ENCODE measurements around the gene TRAM2. TPM values are rescaled to one million over a fixed set of nuclear protein-coding genes. Genes with fewer than 3 reads are reported as not detected.

Gene TRAM2
- total RNA-seq, 4 donors from 2014 or later, result 13.3 to 23.8 (median 18.5) TPM

DNA sequence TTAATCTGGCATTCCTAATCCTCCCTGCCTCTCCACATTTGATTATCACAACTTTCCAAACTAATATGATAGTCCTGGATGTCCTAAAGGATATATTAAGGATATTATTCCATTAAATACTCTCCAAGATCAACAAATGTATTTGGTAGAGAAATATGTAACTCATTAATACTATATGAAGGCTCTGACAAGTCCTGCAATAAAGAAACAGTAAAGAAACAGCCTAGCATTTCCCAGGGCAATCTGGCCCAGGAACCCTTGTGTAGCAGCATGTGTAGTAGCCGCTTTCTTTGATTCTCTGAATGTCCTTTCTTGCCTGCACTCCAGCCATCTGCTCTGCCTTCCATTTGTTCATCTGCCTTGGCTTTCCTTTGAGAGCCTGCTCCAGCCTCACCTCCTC is 23.7 kb downstream of the TRAM2 start:
- Histone ChIP-seq H3K4me1 (peaks cover 64 to 96% (median 90%) of the 10 kb centered on the region in 4 donors), H3K27ac (replicated peaks in 1 of 4) (peak overlapping the region in 3 of 4 donors; percentile 67 to 85 (median 77)), H3K27me3 (no peaks in the 10 kb centered on the region), H3K9me3 (no peaks in the 10 kb centered on the region), H3K36me3 (no peaks in the 10 kb centered on the region), H3K4me3 (no peak overlapping the region)
- DNase-seq (ENCODE audit: extremely low spot score), result no peak
- intact Hi-C loops (cut with DNase I), result no loop called here
- WGBS, result 95% methylated on average over 1 of the region's 1 CpG
- TF ChIP-seq, protein P1, sequence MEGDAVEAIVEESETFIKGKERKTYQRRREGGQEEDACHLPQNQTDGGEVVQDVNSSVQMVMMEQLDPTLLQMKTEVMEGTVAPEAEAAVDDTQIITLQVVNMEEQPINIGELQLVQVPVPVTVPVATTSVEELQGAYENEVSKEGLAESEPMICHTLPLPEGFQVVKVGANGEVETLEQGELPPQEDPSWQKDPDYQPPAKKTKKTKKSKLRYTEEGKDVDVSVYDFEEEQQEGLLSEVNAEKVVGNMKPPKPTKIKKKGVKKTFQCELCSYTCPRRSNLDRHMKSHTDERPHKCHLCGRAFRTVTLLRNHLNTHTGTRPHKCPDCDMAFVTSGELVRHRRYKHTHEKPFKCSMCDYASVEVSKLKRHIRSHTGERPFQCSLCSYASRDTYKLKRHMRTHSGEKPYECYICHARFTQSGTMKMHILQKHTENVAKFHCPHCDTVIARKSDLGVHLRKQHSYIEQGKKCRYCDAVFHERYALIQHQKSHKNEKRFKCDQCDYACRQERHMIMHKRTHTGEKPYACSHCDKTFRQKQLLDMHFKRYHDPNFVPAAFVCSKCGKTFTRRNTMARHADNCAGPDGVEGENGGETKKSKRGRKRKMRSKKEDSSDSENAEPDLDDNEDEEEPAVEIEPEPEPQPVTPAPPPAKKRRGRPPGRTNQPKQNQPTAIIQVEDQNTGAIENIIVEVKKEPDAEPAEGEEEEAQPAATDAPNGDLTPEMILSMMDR (IDR thresholded peaks at IDR 0.05), result no peak
- no peak for TF ChIP-seq POLR2AphosphoS5 (IDR thresholded peaks at IDR 0.05)
- no peak for TF ChIP-seq EP300 (IDR thresholded peaks at IDR 0.05)
- no peak for TF ChIP-seq POLR2A (IDR thresholded peaks at IDR 0.05; ENCODE audit: low read depth)

DNA sequence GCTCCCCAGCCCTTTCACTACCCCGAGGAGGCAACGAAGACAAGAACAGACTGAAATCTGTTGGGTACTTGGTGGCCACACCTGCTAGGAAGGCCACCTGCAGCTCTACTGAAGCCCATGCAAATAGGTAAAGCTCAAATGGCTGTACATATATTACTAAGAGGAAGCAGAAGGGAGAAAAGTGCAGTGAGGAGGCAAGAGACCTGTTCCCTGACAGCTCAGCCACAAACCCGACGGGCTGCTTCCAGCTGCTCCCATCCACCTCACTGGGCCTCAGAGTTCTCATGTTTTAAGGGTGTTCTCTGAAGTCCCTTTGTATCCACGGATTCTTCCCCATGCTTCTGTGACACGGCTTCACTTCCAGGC is 24.6 kb downstream of the TRAM2 start:
- Histone ChIP-seq H3K4me3 (peak overlapping the region; percentile 10 to 35 (median 16)), H3K27ac (replicated peaks in 1 of 4) (peak overlapping the region; percentile 67 to 85 (median 78)), H3K36me3 (no peaks in the 10 kb centered on the region), H3K4me1 (peaks cover 64 to 96% (median 90%) of the 10 kb centered on the region in 4 donors), H3K27me3 (no peaks in the 10 kb centered on the region), H3K9me3 (no peaks in the 10 kb centered on the region)
- WGBS, result 39% methylated on average over 4 of the region's 6 CpGs
- intact Hi-C loops (cut with DNase I), result no loop called here
- TF ChIP-seq POLR2AphosphoS5 (IDR thresholded peaks at IDR 0.05), result no peak
- TF ChIP-seq, protein P1 (IDR thresholded peaks at IDR 0.05), result no peak
- no peak for TF ChIP-seq EP300 (IDR thresholded peaks at IDR 0.05)
- TF ChIP-seq POLR2A (IDR thresholded peaks at IDR 0.05; ENCODE audit: low read depth), result no peak
- DNase-seq (ENCODE audit: extremely low spot score), result no peak

DNA sequence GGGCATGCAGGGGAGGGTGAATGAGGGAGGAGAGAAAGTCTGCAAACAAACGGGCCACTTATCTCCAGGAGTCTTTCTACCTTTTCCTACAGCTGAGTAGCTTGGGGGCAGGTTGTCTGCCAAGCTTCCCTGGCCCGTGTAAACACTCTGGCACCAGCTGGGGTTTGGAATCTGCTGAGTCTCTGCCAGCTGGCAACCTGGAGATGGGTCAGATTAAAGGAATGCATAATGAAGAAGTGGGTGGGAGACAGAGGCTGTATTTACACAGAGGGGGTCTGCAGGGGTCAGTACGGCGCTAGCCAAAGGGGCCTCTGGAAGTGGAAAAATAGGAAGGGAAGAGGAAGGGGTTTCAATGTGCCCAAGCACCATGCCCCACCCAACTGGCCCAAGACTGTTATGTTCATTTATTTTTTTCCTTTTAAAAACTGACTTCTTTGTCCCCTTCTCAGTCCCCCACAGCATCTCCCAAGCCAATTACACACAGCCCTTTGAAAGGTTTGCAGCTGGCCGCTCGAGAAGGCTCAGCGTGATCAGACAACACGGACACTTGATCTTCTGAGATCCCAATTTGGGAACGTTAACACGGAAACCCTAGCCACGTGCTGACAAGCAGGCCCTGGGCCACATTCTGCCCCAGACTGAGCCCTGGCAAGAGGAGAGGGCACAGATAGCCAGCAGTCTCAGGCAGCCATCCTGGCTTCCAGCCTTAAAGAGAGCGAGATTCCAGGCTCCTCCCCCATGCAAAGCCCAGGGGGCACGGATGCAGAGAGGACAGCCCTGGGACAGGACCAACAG is 25.2 kb downstream of the TRAM2 start:
- Histone ChIP-seq H3K4me3 (peak overlapping the region; percentile 10 to 35 (median 16)), H3K4me1 (peaks cover 64 to 96% (median 90%) of the 10 kb centered on the region in 4 donors), H3K27me3 (no peaks in the 10 kb centered on the region), H3K9me3 (no peaks in the 10 kb centered on the region), H3K36me3 (no peaks in the 10 kb centered on the region), H3K27ac (replicated peaks in 1 of 4) (peak overlapping the region; percentile 67 to 85 (median 78))
- intact Hi-C loops (cut with DNase I), result no loop called here
- WGBS, result 16% methylated on average over 12 of the region's 13 CpGs
- no peak for TF ChIP-seq EP300 (IDR thresholded peaks at IDR 0.05)
- no peak for TF ChIP-seq POLR2A (IDR thresholded peaks at IDR 0.05; ENCODE audit: low read depth)
- peak in 1 of 2 donors; percentile 52 for TF ChIP-seq POLR2AphosphoS5 (IDR thresholded peaks at IDR 0.05)
- TF ChIP-seq, protein P1 (IDR thresholded peaks at IDR 0.05), result no peak
- no peak for DNase-seq (ENCODE audit: extremely low spot score)

DNA sequence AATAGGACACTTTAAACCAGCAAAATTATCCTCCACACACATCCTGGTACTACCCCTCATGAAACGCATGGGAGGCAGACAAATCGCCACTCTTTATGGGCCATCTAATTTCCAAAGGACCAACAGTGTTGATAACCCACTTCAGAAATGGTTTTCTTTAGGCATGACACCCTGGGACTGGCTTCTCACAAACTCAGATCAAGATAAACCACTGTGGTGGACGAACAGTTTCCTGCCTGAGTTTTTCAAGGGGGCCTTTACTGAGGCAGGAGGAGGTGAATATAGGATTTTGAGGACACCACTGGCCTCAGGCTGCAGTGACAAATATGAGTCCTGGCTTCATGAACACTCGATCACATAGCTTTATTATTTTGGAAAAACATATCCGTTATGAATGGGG is 26.0 kb downstream of the TRAM2 start:
- intact Hi-C loops (cut with DNase I), result no loop called here
- no peak for TF ChIP-seq POLR2A (IDR thresholded peaks at IDR 0.05; ENCODE audit: low read depth)
- TF ChIP-seq, protein P1 (IDR thresholded peaks at IDR 0.05), result no peak
- Histone ChIP-seq H3K4me1 (peaks cover 67 to 96% (median 90%) of the 10 kb centered on the region in 4 donors), H3K27me3 (no peaks in the 10 kb centered on the region), H3K36me3 (no peaks in the 10 kb centered on the region), H3K4me3 (no peak overlapping the region), H3K27ac (replicated peaks in 1 of 4) (peak overlapping the region; percentile 67 to 85 (median 78)), H3K9me3 (no peaks in the 10 kb centered on the region)
- WGBS, result 66% methylated on average over 5 of the region's 5 CpGs
- no peak for DNase-seq (ENCODE audit: extremely low spot score)
